DND-41 (cell line): ENCODE data around the gene EHF.

Experiments
- CTCF ChIP-seq: IDR thresholded peaks from 2 replicates; pipeline ENCODE4 v1.5.1; 2012; ENCODE audit warnings: borderline replicate concordance, low read length, moderate library complexity, mild to moderate bottlenecking; ENCODE audit not compliant: poor library complexity, severe bottlenecking; ENCODE audit errors: extremely low read depth
- EZH2 ChIP-seq: IDR thresholded peaks from 3 replicates; pipeline ENCODE4 v1.6.1; 2012; ENCODE audit warnings: borderline replicate concordance, low read depth, mild to moderate bottlenecking, moderate library complexity, low read length, inconsistent platforms; ENCODE audit not compliant: severe bottlenecking

DNA sequence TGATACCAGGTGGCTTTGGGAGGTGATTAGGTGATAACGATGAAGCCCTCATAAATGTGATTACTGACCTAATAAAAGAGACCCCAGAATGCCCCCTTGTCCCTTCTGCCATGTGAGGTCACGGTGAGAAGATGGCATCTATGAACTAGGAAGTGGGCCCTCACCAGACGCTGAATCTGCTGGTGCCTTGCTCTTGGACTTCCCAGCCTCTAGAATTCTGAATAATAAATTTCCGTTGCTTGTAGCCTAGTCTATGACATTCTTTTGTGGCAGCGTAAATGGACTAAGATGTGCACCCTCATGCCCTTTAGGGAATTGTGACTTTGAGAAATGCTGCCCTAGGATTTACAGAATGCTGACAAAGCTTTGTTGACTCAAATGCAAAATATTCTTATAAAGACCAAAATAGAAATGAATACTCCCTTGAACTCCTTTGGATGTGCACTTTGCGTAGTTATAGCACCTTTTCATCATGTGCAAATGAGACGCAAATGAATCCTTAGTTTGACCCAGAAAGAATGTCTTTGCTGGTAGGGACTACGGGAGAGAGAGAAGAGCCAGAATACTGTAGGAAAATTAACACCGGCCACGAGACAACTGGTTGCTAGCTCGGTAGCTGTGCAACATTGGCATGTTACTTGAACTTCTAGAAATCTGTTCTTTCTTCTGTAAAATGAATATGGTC, 24.8 kb upstream of the EHF start:
- TF ChIP-seq CTCF (no peak), EZH2 (no peak)
